Measurements from ENCODE around the gene ADAMTSL3.
"Not testable (repeated sequence)": the region's sequence is repeated elsewhere in the genome, so short reads cannot be mapped to it uniquely, and the experiment has no call there.

The ADAMTSL3 gene

GRCh38 chr15:83753872-83754493 is 100.1 kb downstream of the ADAMTSL3 start:
- no peak for DNase-seq (ENCODE audit: low read depth)

GRCh38 chr15:83757291-83757690 is 103.4 kb downstream of the ADAMTSL3 start:
- not testable (repeated sequence) for DNase-seq (ENCODE audit: low read depth)

GRCh38 chr15:83762367-83762766 is 108.4 kb downstream of the ADAMTSL3 start:
- DNase-seq (ENCODE audit: low read depth): no peak

- DNase-seq (ENCODE audit: low read depth): no peak
These were observed 110.4 kb downstream of the ADAMTSL3 start for GRCh38 chr15:83764201-83764838.

GRCh38 chr15:83766339-83766738 is 112.4 kb downstream of the ADAMTSL3 start:
- DNase-seq (ENCODE audit: low read depth): no peak

- no peak for DNase-seq (ENCODE audit: low read depth)
These were observed 113.8 kb downstream of the ADAMTSL3 start for GRCh38 chr15:83767741-83768140.

GRCh38 chr15:83769411-83769999 is 115.6 kb downstream of the ADAMTSL3 start:
- no peak for DNase-seq (ENCODE audit: low read depth)

- no peak for DNase-seq (ENCODE audit: low read depth)
These were observed 121.8 kb downstream of the ADAMTSL3 start for GRCh38 chr15:83775738-83776137.

- no peak for DNase-seq (ENCODE audit: low read depth)
These were observed 123.1 kb downstream of the ADAMTSL3 start for GRCh38 chr15:83776986-83777385.

GRCh38 chr15:83783227-83783626 is 129.3 kb downstream of the ADAMTSL3 start:
- no peak for DNase-seq (ENCODE audit: low read depth)

- DNase-seq (ENCODE audit: low read depth): no peak
These were observed 131.1 kb downstream of the ADAMTSL3 start for GRCh38 chr15:83784975-83785374.

- no peak for DNase-seq (ENCODE audit: low read depth)
These were observed 132.4 kb downstream of the ADAMTSL3 start for GRCh38 chr15:83786336-83786735.

- DNase-seq (ENCODE audit: low read depth): no peak
These were observed 139.1 kb downstream of the ADAMTSL3 start for GRCh38 chr15:83793069-83793468.

- DNase-seq (ENCODE audit: low read depth): no peak
These were observed 140.3 kb downstream of the ADAMTSL3 start for GRCh38 chr15:83794209-83794608.

GRCh38 chr15:83809345-83809744 is 155.4 kb downstream of the ADAMTSL3 start:
- DNase-seq (ENCODE audit: low read depth): no peak

GRCh38 chr15:83810110-83810509 is 156.2 kb downstream of the ADAMTSL3 start:
- no peak for DNase-seq (ENCODE audit: low read depth)

GRCh38 chr15:83813682-83814081 is 159.8 kb downstream of the ADAMTSL3 start:
- no peak for DNase-seq (ENCODE audit: low read depth)

GRCh38 chr15:83815506-83815905 is 161.6 kb downstream of the ADAMTSL3 start:
- no peak for DNase-seq (ENCODE audit: low read depth)

GRCh38 chr15:83816124-83816883 is 162.4 kb downstream of the ADAMTSL3 start:
- DNase-seq (ENCODE audit: low read depth): no peak

- no peak for DNase-seq (ENCODE audit: low read depth)
These were observed 164.7 kb downstream of the ADAMTSL3 start for GRCh38 chr15:83818591-83818990.

GRCh38 chr15:83830381-83830780 is 176.5 kb downstream of the ADAMTSL3 start:
- no peak for DNase-seq (ENCODE audit: low read depth)

- no peak for DNase-seq (ENCODE audit: low read depth)
These were observed 179.6 kb downstream of the ADAMTSL3 start for GRCh38 chr15:83833569-83833968.

- DNase-seq (ENCODE audit: low read depth): no peak
These were observed 181.6 kb downstream of the ADAMTSL3 start for GRCh38 chr15:83835479-83835878.

Measured in HS-27A (cell line).